OCI-LY7 (cell line): Measurements from ENCODE around the gene SH3RF3. TPM values are rescaled to one million over a fixed set of nuclear protein-coding genes. Genes with fewer than 3 reads are reported as not detected.

Source experiments
- BruUV-seq: library from RNA; stranded (reverse); fragments of 400-500 nt; replicated peaks from 2 replicates; lab custom pipeline; 2021; lab: Mats Ljungman, UMichigan
- CTCF ChIA-PET: fragments of 300-600 bp; sonication (Branson Sonifier 250); formaldehyde crosslinking; loops from one replicate; lab custom pipeline; 2022; ENCODE audit warnings: antibody characterized with exemption; ENCODE audit not compliant: unreplicated experiment; lab: Charles Lee
- POLR2A ChIA-PET: fragments of 300-600 bp; sonication (Branson Sonifier 250); formaldehyde crosslinking; loops from one replicate; lab custom pipeline; 2022; ENCODE audit warnings: antibody characterized with exemption; lab: Charles Lee
- DNase-seq: peaks from one replicate; pipeline ENCODE4 v3.0.0-alpha.2; 2015; ENCODE audit warnings: low spot score
- H2AFZ ChIP-seq: fragments of 200-600 bp; sonication (generic), shearing (Covaris generic); 2 replicates; pipeline ENCODE4 v1.6.1; 2014; ENCODE audit warnings: mild to moderate bottlenecking, antibody characterized with exemption, low read length, moderate library complexity
- H3K27ac ChIP-seq: fragments of 200-600 bp; sonication (generic); 2 replicates; pipeline ENCODE4 v1.5.1; 2014; ENCODE audit warnings: mixed run types, low read depth, mild to moderate bottlenecking, moderate library complexity, low read length, inconsistent platforms; ENCODE audit not compliant: poor library complexity, severe bottlenecking
- H3K36me3 ChIP-seq: fragments of 200-600 bp; sonication (generic); 2 replicates; pipeline ENCODE4 v1.6.1; 2014; ENCODE audit warnings: mild to moderate bottlenecking, antibody characterized with exemption, low read length, moderate library complexity, mixed read lengths; ENCODE audit not compliant: insufficient read depth
- H3K4me1 ChIP-seq: fragments of 200-600 bp; sonication (generic); 2 replicates; pipeline ENCODE4 v1.5.1; 2014; ENCODE audit warnings: mild to moderate bottlenecking, low read length; ENCODE audit not compliant: insufficient read depth, poor library complexity, severe bottlenecking
- H3K4me2 ChIP-seq: fragments of 200-600 bp; sonication (generic); 2 replicates; pipeline ENCODE4 v1.6.1; 2014; ENCODE audit warnings: mild to moderate bottlenecking, low read length
- H3K4me3 ChIP-seq: fragments of 200-600 bp; sonication (generic); 2 replicates; pipeline ENCODE4 v1.5.1; 2014; ENCODE audit warnings: mild to moderate bottlenecking, low read depth, low read length; ENCODE audit not compliant: poor library complexity, severe bottlenecking
- H3K79me2 ChIP-seq: fragments of 200-600 bp; sonication (generic); 2 replicates; pipeline ENCODE4 v1.6.1; 2016; ENCODE audit warnings: low read depth, mild to moderate bottlenecking, low read length, moderate library complexity, mixed read lengths; ENCODE audit not compliant: insufficient read depth
- H3K9me2 ChIP-seq: fragments of 200-600 bp; sonication (generic); 2 replicates; pipeline ENCODE4 v1.6.1; 2016; ENCODE audit warnings: mild to moderate bottlenecking, low read length, mixed read lengths; ENCODE audit not compliant: insufficient read depth
- H3K9me3 ChIP-seq: fragments of 200-600 bp; sonication (generic); 2 replicates; pipeline ENCODE4 v1.6.1; 2014; ENCODE audit warnings: mild to moderate bottlenecking, mixed run types, low read length, mixed read lengths
- H4K20me1 ChIP-seq: fragments of 200-600 bp; sonication (generic); 2 replicates; pipeline ENCODE4 v1.6.1; 2014; ENCODE audit warnings: mild to moderate bottlenecking, antibody characterized with exemption, low read length, moderate library complexity, mixed read lengths; ENCODE audit not compliant: insufficient read depth
- EZH2phosphoT487 ChIP-seq: fragments of 200-600 bp; sonication (generic); IDR thresholded peaks from 2 replicates; pipeline ENCODE4 v1.6.1; 2018; ENCODE audit warnings: low read depth, borderline replicate concordance, mild to moderate bottlenecking, mixed run types, antibody characterized with exemption, low read length, moderate library complexity, mixed read lengths
- intact Hi-C: fragments of 100-400 bp; cut with micrococcal nuclease; formaldehyde crosslinking; loops from one replicate; pipeline ENCODE4 v1.10.0; 2022; ENCODE audit not compliant: unreplicated experiment
- total RNA-seq, 2 experiments: library from RNA; depleted of rRNA in 1 of 2; stranded (reverse); fragments of >200 nt in 1 of 2; shearing (Covaris generic) in 1 of 2; gene quantifications; 2 replicates each; pipeline ENCODE4 v1.2.3, GENCODE V29; 2014 to 2022
- TF ChIP-seq, protein P1 (sequence below): fragments of 200-600 bp; sonication (generic); conservative IDR thresholded peaks from 2 replicates; pipeline ENCODE4 v1.5.1; 2014; ENCODE audit warnings: mild to moderate bottlenecking, antibody characterized with exemption, low read length, moderate library complexity, mixed read lengths

SH3RF3 gene
- total RNA-seq, 2 experiments from 2014 or later = not detected

DNA sequence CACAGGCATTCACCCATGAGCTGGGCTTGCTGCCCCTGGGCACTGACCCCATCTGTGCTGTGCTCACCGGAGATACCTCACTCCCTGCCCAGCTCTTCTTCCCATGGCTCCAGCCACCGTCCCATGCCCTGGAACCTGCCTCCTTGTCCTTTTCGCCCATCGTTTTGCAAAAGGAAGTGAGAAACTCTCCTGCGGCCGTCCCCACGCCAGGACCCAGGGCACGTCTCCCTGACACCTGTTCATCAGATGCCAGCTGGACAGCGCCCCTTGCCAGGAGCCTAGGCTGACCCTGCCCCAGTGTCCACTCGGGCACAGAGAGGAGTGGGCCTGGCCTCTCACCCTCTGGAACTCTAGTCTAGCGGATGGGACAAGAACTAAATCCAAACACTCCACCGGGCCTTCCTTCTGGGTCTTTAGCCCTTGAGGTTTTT lies 246.1 kb downstream of the SH3RF3 start:
- ChIA-PET POLR2A (no interaction called here), CTCF (no interaction called here)
- no TSS peak for BruUV-seq
- no peak for DNase-seq
- Histone ChIP-seq H3K4me1 (no peaks in the 10 kb centered on the region), H3K9me2 (no peaks in the 10 kb centered on the region), H4K20me1 (no peaks in the 10 kb centered on the region), H3K4me2 (no peak overlapping the region), H3K79me2 (no peaks in the 10 kb centered on the region), H2AFZ (no peak overlapping the region), H3K4me3 (no peak overlapping the region), H3K9me3 (no peaks in the 10 kb centered on the region), H3K36me3 (no peaks in the 10 kb centered on the region), H3K27ac (no peak overlapping the region)
- no peak for TF ChIP-seq EZH2phosphoT487
- intact Hi-C loops = no loop called here

DNA sequence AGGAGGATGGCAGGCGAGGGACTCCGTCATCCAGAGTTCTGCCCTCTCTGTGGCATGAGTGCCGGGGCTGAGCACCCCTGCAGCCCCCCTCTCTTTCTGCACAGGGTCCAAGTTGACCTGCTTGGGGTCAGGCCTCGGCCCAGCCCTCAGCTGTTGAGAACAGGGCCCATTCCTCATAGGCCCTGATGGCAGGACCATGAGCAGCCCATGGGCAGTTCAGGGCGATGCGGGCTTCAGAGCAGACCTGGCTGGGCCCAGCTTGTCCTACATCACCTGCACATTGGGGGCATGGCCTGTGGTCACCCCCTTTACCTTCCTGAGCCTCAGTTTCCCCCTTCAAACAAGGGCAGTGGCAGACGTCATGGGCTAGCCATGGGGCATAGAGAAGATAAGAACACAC lies 246.7 kb downstream of the SH3RF3 start:
- H3K79me2 ChIP-seq = no peaks in the 10 kb centered on the region
- ChIA-PET CTCF (no interaction called here), POLR2A (no interaction called here)
- H2AFZ ChIP-seq = no peak overlapping the region
- intact Hi-C loops = no loop called here
- no peaks in the 10 kb centered on the region for H3K9me3 ChIP-seq
- no peak for DNase-seq
- H3K9me2 ChIP-seq = no peaks in the 10 kb centered on the region
- no peak for TF ChIP-seq EZH2phosphoT487
- TF ChIP-seq, protein P1, sequence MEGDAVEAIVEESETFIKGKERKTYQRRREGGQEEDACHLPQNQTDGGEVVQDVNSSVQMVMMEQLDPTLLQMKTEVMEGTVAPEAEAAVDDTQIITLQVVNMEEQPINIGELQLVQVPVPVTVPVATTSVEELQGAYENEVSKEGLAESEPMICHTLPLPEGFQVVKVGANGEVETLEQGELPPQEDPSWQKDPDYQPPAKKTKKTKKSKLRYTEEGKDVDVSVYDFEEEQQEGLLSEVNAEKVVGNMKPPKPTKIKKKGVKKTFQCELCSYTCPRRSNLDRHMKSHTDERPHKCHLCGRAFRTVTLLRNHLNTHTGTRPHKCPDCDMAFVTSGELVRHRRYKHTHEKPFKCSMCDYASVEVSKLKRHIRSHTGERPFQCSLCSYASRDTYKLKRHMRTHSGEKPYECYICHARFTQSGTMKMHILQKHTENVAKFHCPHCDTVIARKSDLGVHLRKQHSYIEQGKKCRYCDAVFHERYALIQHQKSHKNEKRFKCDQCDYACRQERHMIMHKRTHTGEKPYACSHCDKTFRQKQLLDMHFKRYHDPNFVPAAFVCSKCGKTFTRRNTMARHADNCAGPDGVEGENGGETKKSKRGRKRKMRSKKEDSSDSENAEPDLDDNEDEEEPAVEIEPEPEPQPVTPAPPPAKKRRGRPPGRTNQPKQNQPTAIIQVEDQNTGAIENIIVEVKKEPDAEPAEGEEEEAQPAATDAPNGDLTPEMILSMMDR = no peak
- H3K36me3 ChIP-seq = no peaks in the 10 kb centered on the region
- no peak overlapping the region for H3K4me3 ChIP-seq
- H3K4me1 ChIP-seq = no peaks in the 10 kb centered on the region
- no TSS peak for BruUV-seq
- no peak overlapping the region for H3K4me2 ChIP-seq
- H3K27ac ChIP-seq = no peak overlapping the region
- no peaks in the 10 kb centered on the region for H4K20me1 ChIP-seq

DNA sequence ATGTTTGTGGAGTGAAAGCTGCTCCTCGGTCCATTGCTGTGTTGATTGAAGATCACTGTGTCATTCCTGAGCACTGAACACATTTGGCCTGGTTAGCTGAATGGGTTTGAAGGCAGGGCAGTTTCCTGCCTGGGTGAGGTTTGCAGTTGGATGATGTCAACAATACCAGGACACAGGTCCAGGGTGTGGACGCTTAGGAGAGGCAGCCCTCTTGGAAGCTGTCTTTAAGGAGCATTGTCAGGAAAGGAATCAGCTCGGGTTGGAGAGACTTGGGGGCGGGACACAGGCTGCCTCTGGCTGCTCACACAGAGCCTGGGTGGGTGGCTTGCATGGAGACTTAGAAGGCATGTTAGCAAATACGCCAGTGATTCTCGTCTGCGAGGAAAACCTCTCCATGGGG lies 247.1 kb downstream of the SH3RF3 start:
- Histone ChIP-seq H3K36me3 (no peaks in the 10 kb centered on the region), H3K4me3 (no peak overlapping the region), H2AFZ (no peak overlapping the region), H4K20me1 (no peaks in the 10 kb centered on the region), H3K9me3 (no peaks in the 10 kb centered on the region), H3K4me2 (no peak overlapping the region), H3K9me2 (no peaks in the 10 kb centered on the region), H3K27ac (no peak overlapping the region), H3K4me1 (no peaks in the 10 kb centered on the region), H3K79me2 (no peaks in the 10 kb centered on the region)
- TF ChIP-seq, protein P1 = no peak
- TF ChIP-seq EZH2phosphoT487 = no peak
- intact Hi-C loops = no loop called here
- ChIA-PET CTCF (no interaction called here), POLR2A (no interaction called here)
- BruUV-seq = no TSS peak
- no peak for DNase-seq
